Amygdala (tissue), 56 donors: ENCODE results near the gene GRIK4.
"Not testable (repeated sequence)": the region's sequence is repeated elsewhere in the genome, so short reads cannot be mapped to it uniquely, and the experiment has no call there.

Source experiments
- DNase-seq, 56 donors: peaks; one replicate each; lab custom pipeline; 2025; lab: John Stamatoyannopoulos, UW

The GRIK4 gene

GRCh38 chr11:120598517-120599257, 87.1 kb downstream of the GRIK4 start:
- DNase-seq = no peak

GRCh38 chr11:120599816-120600420, 88.4 kb downstream of the GRIK4 start:
- DNase-seq = no peak

- DNase-seq = peak in 5 of 56 donors; percentile 12 to 38 (median 15)
Observed at GRCh38 chr11:120601536-120601935, 90.0 kb downstream of the GRIK4 start.

GRCh38 chr11:120603071-120603470, 91.5 kb downstream of the GRIK4 start:
- no peak for DNase-seq

GRCh38 chr11:120605469-120605868, 93.9 kb downstream of the GRIK4 start:
- no peak for DNase-seq

- no peak for DNase-seq
Observed at GRCh38 chr11:120606211-120607010, 94.9 kb downstream of the GRIK4 start.

GRCh38 chr11:120608061-120608460, 96.5 kb downstream of the GRIK4 start:
- DNase-seq = no peak

- DNase-seq = no peak
Observed at GRCh38 chr11:120608760-120609211, 97.2 kb downstream of the GRIK4 start.

- DNase-seq = no peak
Observed at GRCh38 chr11:120610111-120610510, 98.6 kb downstream of the GRIK4 start.

GRCh38 chr11:120611581-120611980, 100.0 kb downstream of the GRIK4 start:
- DNase-seq = no peak

- no peak for DNase-seq
Observed at GRCh38 chr11:120612513-120613263, 101.1 kb downstream of the GRIK4 start.

- DNase-seq = no peak
Observed at GRCh38 chr11:120613264-120614226, 102.0 kb downstream of the GRIK4 start.

GRCh38 chr11:120615391-120615790, 103.8 kb downstream of the GRIK4 start:
- peak in 1 of 56 donors; percentile 9 for DNase-seq

GRCh38 chr11:120618399-120618798, 106.9 kb downstream of the GRIK4 start:
- no peak for DNase-seq

- DNase-seq = no peak
Observed at GRCh38 chr11:120622189-120622875, 110.8 kb downstream of the GRIK4 start.

GRCh38 chr11:120624992-120625391, 113.4 kb downstream of the GRIK4 start:
- DNase-seq = not testable (repeated sequence)

GRCh38 chr11:120625565-120625964, 114.0 kb downstream of the GRIK4 start:
- DNase-seq = no peak

GRCh38 chr11:120626791-120627190, 115.2 kb downstream of the GRIK4 start:
- no peak for DNase-seq
